SIG-M5 (cell line): Measurements from ENCODE around the gene LRRN4.
"Not testable (repeated sequence)": the region's sequence is repeated elsewhere in the genome, so short reads cannot be mapped to it uniquely, and the experiment has no call there.

Experiments
- DNase-seq: peaks from one replicate; lab custom pipeline; 2025; lab: John Stamatoyannopoulos, UW

The LRRN4 gene

DNA sequence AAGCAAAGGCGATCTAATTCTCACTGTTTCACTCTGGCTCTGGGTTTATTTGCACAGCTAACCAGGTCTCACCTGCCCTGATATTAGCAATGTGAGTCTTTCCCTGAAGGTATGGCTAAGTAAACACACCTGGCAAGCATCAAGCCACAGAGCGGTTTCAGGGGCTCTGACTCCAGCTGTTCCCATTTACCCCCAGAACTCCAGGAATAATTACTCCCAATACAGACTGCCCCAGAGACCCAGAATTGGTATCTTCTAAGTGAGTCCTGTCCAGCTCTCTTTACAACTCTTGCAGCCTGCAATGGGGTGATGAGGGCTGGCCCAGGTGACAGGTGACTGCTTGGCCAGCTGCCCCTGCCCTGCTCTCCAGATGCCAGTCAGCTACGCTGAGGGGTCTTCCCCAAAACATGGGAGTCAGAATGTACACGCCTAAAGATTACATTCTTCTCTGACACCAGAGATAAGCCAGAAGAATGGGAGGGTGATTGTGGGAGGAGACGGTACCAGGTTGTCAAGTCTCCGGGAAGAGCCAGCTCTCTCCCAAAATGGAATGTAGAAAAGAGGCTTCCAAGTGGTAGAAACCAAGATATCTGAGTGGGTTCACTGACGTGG, 4.9 kb upstream of the LRRN4 start:
- no peak for DNase-seq

DNA sequence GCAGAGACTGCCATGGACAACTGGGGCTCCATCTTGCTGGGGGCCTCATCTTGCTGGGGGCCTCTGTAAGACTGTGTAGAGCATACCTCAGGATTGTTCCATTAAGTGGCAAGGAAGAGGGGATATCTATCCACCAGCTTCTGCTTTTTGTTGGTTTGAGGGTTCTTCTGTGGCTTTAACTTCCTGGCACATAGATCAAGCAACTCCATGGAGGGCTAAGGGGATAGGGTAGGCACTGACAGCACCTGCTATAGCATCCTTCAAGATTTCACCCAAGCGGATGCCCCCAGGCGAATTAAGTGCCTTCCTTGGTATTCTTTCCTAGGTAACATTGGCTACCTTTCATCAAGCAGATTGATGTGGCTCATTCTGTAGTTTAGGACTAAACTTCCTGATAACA, 3.8 kb upstream of the LRRN4 start:
- no peak for DNase-seq

DNA sequence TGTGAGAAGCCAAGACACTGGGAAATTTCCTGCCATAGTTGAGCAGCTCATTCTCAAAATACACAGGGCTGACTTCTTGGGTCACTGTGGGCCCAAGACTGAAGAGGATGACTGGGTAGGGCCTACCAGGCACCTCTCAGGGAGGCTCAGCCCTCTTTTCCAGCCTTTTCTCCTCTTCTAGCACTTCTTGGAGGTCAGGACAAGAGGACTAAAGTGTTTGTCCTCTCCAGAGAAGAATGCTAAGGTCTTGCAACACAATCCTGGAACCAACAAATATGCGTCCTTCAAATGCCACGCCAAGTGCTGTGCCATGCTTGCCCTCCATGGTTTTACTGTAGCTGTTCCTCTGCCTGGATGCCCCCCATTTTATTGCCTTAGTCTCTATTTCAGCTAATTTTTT, 3.3 kb upstream of the LRRN4 start:
- DNase-seq: no peak

DNA sequence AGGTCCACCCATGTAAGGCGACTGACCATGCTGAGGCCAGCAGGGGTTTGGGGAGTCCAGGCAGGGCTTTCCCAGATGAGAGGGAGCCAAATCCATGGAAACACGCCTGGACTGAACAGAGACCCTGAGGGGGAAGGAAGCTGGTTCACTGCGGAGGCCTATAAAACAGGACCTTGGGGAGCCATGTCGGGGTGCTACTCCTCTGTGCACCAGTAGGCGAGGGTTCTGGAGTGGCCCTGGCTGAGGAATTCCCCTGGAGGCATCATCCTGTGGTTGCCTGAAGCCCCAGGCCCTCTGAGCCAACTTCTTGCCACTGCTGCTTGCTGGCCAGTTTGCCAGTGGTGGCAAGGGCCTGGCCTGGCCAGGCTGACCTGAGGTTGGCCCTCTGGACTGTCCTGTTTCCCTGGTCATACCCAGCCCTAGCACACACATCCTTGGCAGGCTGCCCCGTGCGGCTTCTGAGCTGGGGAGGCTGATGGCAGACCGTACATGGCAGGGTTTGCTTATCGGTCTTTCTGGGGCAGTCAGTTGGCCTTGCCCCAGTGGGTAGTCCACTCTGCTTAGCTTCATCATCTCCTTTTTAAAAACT, 2.2 kb upstream of the LRRN4 start:
- DNase-seq: no peak

DNA sequence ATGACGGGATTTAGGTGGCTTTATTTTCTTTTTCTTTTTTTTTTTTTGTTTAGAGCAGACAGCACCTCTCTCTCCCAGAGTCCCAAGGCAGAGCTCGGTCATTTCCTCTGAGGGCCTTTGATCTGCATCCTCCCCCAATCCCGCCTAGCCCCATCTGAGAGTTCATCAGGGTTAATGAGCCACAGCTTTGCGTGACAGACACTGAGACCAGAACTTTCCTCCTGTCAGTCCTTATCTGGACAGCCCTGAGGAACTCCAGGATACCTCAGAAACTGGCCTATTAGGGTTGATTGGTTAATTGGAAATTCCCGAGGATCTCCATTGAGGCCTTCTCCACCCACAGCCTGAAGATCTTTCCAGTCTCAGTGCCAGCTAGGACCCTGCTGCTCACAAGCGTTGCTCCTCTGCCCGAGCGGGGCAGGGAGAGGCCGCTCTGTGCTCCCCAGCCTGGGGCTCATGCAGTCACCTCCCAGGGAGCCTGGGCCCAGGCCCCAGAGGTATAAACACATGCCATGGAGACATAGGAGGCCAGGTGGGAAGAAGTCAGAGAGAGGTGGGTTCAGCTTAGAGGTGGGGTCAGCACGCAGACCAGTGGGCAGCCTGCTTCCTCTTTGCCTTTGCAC, 1.4 kb upstream of the LRRN4 start:
- DNase-seq: no peak

DNA sequence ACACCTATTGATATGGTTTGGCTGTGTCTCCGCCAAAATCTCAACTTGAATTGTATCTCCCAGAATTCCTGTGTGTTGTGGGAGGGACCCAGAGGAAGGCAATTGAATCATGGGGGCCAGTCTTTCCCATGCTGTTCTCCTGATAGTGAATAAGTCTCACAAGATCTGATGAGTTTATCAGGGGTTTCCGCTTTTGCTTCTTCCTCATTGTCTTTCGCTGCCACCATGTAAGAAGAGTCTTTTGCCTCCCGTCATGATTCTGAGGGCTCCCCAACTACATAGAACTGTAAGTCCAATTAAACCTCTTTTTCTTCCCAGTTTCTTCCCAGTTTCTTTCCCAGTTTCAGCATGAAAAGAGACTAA, 810 bp upstream of the LRRN4 start:
- not testable (repeated sequence) for DNase-seq

DNA sequence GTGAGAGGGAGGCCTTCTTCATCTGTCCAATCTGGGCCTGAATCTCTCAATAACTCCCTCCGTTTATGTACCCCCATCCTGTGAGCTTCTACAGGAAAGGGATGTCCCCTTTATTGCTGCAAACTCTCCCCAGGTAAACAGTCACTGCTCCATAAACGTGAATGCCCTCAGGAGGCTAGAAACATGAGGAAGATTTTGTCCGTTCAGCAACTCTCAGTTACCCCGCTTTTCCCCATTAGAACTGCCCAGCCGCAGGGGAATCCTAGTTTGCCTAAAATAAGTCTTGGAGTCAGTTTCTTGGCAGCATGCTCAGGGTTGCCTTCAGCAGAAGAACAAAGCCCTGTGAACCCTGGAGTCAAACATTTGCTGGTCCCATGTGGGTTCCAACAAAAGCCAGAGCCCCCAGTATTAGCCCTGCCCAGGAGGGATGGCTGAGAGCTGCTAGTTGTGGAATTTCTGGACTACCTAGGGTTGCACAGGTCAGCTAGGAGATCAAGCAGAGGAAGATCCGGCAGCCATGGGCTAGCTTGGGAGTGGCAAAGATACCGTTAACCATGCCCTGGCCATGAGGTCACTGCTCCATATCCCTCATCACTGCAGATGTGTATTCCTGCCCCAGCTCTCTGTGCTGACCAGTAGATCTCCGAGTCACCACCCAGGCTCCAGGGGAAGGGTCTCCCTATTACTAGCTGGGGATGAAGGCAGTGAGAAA, 640 bp downstream of the LRRN4 start:
- DNase-seq: no peak

DNA sequence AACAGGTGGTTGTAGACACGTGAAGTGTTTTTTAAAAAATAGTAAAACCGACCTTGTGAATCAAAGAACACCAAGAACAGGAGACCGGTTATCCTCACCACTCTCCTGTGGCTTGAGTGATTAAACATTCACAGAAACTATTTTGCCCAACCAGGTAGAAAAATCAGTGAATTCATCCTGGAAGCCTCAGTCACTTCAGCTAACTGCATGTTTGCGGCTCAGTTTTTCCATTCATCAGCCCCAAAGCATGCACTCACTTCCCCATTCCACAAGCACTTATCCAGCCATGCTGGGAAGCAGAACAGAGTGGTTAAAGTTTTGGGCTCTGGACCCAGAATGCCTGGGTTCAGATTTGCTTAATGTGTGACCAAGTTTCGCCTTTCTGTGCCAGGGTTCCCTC, 2.4 kb downstream of the LRRN4 start:
- DNase-seq: no peak

DNA sequence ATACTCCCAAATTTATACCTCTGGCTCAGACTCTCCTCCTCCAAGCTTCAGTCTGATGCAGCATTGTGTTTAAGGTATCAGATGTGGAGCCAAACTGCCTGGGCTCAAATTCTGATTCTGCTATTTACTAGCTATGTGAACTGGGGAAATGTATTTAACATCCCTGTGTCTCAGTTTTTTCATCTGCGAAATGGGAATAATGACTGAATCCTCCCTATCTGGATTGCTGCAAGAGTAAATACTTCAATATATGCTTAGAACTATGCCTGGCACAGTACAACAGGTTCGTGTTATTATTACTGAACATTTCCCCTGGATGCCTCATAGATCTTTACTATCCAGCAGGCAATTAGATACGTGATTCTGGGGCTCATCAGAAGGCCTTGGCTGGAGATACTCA, 5.5 kb downstream of the LRRN4 start:
- DNase-seq: no peak

DNA sequence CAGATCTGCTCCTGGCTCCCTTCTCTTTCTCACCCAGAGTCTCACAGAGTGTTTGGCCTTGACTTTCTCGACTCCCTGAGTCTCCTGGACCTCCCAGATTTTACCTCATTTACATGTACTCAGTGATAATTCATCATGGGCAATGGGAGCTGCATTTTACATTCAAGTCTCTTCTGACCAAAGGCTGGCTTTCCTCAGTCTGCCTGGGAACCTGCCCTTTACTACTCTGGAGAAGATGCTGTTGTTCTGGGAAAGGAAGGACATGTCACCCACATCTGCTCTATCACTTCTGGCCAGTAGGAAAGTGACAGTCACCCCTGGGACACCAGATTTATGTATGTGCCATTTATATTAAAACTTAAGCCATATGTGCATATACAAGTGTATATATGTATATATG, 7.4 kb downstream of the LRRN4 start:
- DNase-seq: no peak

DNA sequence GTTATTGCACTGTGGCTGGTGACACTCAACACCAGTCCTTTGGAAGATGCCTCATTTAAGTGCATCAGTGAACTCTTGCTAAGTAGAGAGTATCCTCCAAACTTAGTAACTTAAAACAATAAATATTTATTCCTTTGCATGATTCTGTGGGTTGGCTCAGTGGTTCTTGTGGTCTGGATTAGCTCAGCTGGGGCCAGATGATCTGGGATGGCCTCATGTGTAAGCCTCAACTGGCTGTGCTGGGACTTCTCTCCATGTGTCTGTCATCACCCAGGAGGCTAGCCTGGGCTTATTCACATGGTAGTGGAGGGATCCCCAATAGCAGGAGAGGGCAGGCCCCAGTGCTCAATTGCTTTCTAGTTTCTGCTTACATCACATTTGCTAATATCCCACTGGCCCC, 8.3 kb downstream of the LRRN4 start:
- DNase-seq: no peak

DNA sequence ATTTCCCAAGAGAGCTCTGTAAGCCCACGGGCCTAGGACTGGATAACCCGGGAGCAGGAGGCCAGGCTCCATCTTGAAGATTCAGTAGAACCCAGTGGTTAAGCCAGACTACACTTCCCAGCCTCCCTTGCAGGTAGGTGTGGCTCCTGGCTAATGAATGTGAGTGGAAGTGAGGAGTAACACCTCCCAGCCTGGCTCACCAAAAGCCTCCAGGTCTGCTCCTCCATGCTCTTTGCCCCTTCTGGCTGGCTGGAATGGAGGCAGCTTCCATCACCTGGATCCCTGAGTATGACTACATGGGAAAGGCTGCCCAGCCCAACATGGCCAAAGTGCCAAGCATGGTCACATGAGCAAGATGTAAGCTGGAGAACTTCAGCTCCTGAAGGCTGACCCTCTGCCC, 9.7 kb downstream of the LRRN4 start:
- DNase-seq: no peak

DNA sequence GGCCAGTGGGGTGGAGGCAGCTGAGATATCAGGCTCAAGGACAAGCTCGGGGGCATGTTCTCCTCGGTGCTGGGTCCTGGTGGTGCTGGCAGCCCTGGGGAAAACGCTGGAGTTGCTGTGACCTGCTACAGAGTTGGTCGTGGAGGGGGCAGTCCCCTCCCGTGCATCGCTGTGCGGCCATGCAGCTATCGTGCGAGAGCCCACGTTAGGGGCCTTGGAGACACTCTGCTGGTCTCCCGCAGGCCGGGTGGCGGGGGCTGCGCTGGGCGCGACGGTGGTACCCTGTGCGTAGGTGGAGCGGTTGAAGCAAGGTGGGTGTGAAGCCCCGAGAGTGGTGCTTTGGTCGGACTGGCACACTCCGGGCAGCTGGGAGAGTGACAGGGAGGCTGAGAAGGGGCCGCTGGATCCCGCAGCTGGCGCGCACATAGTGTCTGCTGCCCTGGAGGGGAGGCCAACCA, 12.0 kb downstream of the LRRN4 start:
- DNase-seq: no peak

DNA sequence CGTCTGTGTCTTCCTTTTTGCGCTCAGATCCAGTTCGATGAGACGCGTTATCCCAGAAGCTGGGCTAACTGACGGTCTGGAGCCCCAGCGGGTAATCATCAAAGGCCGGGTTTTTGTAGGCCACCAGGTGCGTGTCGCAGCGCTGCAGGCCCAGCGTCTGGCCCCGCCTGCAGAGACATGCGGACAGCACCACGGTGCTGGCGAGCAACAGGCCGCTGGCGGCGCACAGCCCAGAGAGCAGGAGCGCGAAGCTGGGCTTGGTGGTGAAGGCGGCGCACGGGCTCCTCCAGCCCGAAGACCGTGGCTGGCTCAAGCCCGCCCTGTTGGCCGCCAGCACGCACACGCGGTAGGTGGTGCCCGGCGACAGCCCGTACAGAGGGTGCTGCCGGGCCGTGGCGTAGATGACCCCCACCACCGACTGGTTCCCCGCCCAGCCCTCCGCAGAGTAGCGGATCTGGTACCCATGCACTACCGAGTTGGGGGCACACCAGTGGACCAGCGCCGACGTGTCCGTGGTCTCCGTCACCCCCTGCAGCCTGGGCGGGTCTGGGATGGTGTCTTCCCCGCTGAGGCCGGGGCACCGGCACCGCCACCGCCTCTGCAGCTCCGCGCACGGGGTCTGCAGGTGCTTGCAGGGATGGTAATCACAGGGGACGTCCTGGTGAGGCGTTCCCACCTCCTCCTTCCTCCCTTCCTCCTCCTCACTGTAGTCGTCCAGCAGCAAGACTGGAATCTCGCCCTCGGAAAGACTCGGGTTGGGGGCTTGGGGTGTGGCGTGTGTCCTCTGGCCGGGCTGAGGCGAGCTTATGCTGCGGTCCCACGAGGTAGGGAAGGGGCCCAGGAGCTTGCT, 12.7 kb downstream of the LRRN4 start:
- DNase-seq: no peak

DNA sequence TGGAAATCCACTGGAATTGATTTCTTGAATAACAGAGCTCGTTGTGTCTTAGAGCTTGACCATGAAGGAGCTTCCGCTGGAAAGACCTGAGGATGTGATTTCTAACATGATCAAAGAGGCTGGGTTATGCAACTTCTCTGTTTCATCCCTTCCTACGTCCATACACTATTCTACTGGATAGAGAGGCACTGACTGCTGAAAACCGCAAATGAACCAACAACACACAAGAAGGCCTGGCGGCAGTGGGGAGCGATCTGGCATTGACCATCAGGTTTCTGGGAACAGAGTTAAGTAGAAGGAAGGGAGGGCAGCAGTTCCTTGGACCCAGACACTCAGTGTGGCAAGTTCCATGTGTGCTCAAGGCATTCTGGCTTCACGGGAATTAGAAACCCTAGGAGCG, 13.3 kb downstream of the LRRN4 start:
- DNase-seq: no peak

DNA sequence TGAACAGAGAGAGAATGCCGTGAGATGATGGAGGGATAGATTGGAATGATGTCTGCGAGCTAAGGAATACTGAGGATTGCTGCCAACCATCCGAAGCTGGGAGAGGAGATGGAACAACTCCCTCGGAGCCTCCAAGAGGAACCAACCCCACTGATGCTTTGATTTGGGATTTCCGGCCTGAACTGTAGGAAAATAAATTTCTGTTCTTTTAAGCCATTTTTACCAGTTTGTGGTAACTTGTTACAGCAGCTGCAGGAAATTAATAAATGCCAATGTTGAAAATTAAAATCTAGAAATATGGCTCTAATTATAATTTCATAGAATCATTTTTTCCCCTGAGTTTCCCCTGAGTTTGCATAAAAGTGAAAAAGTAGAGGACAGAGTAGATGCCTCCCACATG, 14.1 kb downstream of the LRRN4 start:
- no peak for DNase-seq

DNA sequence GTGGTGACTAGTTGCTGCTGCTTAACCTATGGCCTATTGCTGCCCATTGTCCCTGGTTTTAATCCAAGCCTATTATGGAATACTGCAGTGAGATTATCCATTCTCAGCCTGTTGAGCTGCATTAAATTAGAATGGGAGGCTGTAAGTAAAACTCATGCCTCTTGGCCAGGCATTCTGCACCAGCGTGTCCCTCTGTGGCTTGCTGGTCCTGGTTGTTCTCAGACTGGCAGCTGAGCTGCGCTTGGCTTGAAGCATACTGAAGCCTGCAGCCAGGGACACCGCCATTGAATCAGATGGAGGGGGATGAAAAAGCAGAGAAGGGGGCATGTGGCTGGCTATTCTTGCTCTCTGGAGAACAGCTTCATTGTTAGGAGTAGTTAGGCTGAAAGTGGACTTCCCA, 15.6 kb downstream of the LRRN4 start:
- DNase-seq: no peak

DNA sequence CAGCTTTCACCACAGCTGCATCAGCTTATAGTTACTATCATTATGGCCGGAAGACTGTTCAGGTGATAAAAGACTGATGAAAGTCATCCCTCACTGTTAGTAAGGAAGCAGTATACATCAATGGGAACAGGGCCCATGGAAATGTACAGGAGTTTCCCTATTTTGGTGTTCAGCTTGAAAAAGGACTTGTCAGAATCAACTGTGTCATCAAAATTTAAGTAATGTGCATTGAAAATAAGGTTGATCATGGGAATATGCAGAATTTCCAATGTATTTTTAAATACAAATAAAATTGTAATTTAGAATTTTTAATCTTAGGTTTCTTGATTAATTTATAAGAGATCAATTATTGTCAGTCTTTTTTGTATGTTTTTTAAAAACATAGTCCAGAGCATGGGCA, 16.8 kb downstream of the LRRN4 start:
- DNase-seq: no peak

DNA sequence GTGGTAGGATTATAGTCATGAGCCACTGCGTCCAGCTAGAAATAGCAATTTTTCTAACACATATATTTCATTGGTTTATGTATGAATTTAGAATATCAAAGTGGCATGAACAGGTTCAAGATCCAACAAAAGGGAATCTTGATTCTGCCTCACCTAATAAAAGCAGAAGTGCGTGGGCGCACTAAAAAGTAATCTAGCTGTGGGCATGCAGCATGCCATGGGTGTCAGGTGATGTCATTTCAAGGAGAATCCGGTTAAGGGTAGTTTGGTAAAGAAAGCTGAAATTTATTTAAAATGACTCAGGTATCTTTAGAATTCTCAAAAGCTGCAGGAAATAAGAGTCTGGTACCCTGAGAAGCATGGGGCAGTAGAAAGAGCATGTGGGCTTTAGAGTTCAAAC, 17.6 kb downstream of the LRRN4 start:
- DNase-seq: no peak

DNA sequence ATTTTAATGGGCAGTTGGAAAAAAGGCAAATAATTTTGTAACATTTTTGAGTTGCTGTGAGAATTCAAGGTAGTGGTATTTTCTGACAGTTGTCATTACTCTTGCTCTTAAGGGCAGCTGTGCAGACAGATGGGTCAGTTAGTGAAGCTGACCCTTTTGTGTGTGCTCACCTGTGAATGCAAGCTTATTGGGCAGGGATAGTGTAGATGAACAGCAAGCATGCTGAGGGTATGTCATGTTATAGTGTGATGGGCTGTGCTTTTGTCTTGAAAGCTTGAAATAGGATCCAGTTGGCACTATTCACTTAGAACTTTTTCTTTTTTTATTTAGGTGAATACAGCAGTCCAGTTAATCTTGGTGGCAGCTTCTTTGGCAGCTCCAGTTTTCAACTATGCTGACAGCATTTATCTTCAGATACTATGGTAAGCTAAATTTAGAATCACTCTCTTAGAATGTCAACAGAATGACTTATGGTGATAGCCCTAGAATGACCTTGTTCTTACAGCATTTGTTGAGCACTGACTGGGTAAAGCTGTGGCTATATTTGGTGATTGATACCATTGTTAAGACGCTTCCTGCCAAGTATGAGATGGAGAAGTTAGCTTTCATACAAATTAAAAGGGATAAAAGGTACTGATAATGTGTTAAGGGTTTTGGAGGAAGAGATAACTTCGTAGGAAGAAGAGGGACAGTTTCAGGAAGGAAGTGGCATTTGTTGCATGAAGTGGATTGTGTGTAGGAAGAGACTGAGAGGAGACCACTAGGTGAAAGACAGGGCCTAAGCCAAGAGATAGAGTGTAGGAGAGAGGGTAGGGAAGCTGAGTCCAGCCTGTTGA, 19.5 kb downstream of the LRRN4 start:
- no peak for DNase-seq

DNA sequence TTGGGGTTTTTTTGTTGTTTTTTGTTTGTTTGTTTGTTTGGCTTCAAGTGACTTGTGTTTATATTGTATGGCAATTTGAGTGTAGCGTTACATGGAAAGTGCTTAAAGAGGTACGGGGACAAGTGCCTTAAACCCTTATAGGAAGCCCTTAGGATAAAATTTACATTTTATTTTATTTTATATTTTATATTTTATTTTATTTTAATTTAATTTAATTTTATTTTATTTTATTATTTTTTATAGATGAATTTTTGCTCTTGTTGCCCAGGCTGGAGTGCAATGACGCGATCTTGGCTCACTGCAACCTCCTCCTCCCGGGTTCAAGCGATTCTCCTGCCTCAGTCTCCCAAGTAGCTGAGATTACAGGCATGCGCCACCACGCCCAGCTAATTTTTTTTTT, 21.0 kb downstream of the LRRN4 start:
- DNase-seq: not testable (repeated sequence)
